DMS114 treated with DMSO at 0.1 percent for 48 hours (cell line): ENCODE data around the gene TLE6.
"Not testable (repeated sequence)": the region's sequence is repeated elsewhere in the genome, so short reads cannot be mapped to it uniquely, and the experiment has no call there.

ENCODE experiments used
- DNase-seq: peaks from one replicate; lab custom pipeline; 2025; ENCODE audit not compliant: unreplicated experiment; lab: John Stamatoyannopoulos, UW

TLE6 gene

GRCh38 chr19:3027292-3027691 is 49.9 kb downstream of the TLE6 start:
- no peak for DNase-seq

DNA sequence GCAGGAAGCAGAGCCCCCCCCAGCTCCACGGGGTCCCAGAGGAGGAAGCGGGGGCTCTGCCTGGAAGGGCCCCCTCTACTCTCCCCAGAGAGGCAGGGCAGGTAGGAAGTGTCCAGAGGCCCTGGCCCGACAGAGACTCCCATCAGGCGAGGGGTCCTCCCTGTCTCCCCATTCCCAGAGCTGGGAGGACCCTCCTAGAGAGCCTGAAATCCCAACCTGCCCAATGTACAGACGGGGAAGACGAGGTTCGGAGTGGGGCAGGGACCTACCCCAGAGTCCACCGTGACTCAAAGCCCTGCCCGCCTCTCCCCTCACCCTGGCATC is 50.6 kb downstream of the TLE6 start:
- no peak for DNase-seq

DNA sequence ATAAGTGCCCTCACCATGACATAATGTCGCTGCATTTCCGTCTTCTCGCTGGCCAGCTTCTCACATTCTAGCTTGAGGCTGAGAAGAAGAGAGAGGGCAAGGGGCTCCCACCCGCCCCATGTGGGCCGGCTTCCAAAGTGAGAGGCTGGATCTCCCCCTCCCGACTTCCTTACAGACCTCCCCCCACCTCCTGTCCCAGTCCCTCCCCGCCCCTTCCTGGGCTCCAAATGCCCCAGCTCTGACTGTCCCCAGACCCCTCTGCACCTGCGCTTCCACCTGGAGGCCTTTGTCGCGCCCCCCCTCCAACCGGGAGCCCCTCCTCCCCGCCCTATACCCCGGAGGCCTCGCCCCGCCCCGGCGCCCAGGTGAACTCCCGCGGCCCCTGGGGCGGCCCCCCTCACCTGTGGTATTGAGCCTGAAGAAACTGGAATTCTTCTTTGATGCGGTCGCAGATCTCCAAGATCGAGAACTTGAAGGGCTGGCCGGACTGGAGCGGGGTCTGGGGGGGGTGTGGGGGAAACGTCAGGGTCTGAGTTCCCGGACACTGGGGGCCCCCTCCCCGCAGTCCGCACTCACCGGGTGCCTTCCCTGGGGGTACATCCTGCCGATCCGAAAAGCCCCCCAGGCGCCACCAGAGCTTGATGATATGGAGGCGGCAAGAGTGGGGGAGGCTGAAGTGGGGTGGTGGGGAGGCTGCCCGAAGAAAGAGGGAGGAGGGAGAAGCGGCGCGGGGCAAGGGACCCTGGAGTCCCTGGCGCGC is 51.1 kb downstream of the TLE6 start:
- DNase-seq = no peak

- no peak for DNase-seq
Measured at GRCh38 chr19:3029065-3029923, 51.9 kb downstream of the TLE6 start, which contains the start of gene TLE2. Gene TLE2, minus strand, starts transcription at chr19:3029280. Its CDS starts 376 bp downstream, at chr19:3028904.

DNA sequence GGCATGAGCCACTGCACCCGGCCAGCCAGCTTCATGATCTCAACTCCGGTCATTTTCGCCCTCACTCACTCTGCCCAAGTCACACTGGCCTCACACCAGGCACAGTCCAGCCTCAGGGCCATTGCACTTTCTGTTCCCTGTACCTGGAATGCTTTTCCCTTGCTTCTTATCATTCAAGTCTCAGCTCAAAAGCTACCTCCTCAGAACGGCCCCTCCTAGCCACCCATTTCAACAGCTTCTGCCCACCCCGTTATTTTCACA is 54.2 kb downstream of the TLE6 start:
- no peak for DNase-seq

DNA sequence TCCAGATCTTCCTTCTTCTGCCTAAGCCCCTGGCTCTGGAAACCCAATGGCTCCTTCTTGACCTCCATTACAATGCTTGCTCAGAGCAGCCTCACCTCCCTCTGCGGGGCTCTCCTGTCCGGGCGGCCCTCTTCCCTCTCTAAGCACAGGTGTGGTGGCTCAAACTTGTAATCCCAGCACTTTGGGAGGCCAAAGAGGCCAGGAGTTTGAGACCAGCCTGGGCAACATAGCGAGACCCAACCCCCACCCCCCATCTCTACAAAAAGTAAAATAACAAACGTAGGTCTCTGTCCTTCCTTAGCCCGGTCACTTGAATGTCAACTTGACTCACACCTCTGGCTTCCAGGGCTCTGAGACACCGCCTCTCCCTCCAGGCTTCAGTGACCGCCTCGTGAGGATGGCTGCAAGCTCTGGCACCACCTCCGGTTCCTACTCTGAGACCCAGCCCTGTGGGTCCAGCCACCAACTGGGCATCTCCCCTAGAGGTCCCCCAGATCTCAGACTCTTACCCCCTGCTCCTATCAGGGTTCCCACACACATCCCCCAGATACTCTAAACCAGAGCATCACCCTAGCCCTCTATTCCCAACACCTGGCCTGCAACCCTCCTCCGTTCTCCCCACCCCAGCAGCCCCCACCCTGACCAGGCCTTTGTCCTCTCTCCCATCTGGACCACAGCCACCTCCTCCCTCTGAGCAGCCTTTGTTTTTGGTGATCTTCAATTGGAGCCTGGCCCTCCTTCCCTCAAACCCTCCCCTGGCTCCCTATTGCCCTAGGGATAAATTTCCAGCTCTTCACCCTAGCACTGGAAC is 56.4 kb downstream of the TLE6 start:
- no peak for DNase-seq

GRCh38 chr19:3034406-3034655 is 57.0 kb downstream of the TLE6 start:
- no peak for DNase-seq

- no peak for DNase-seq
Measured at GRCh38 chr19:3034656-3035541, 57.5 kb downstream of the TLE6 start.

DNA sequence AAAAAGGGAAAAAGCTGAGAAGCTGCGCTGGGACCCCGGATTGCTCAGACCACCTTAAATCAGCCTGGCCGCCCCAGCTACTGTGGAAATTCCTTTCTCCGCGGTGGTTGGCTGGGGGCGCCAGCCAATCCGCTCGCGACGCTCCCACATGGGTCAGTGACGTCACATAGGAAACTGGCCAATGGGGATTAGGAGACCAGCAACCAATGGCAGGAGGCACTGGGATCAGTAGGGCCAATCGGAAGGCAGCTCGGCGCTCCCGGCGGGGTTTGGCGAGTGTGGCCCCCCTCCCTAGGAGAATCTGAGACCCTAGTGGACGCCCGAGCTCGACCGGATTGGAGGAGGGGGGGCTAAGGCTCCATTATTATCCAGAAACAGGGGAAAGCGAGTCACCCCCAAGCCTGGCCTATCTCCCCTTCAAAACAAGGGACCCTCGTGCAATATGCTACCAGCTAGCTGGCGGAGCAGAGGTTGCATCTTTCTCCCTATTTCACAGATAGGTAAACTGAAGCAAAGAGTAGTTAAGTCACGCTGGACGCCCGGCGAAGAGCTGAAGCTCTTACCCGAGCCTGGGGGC is 58.3 kb downstream of the TLE6 start:
- DNase-seq = peak; percentile 89

DNA sequence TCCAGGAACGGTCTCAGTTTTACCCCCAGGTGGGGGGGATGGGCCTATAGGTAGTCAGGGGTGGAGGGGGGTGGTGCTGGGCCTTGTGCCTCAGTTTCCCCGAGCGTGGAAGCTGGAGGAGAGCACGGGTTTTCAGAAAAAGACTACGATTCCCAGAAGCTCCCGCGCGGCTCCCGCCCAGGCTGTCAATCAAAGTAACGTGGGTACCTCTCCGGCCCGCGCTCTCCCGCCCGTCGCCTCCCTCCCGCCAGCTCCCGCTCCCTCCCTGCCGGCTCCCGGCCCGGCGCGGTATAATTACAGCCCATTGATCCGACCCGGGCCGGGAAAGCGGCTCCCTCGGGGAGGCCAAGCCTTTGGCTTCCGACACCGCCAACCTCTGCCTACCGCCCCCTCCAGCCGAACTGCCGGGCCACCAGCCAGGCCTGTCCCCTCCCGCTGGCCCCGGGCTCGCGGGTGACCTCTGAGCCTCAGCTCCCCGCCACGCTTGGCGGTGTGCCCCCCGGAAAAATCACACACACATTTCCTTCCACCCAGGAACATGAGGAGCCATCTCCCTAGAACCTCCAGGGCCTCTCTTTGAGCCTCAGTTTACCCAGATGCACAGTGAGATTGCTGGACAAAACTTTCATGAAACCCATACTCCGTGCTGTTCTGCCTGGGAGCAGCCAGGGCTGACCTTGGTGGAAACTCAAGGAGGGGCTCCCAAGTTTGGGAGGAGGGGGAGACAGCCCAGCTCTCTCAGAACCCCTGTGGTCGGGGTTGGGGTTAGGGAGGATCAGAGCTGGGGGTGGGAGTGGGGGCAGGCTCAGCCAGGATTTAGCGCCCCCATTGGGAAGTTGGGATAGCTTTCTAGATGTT is 59.0 kb downstream of the TLE6 start:
- DNase-seq = peak; percentile 76

DNA sequence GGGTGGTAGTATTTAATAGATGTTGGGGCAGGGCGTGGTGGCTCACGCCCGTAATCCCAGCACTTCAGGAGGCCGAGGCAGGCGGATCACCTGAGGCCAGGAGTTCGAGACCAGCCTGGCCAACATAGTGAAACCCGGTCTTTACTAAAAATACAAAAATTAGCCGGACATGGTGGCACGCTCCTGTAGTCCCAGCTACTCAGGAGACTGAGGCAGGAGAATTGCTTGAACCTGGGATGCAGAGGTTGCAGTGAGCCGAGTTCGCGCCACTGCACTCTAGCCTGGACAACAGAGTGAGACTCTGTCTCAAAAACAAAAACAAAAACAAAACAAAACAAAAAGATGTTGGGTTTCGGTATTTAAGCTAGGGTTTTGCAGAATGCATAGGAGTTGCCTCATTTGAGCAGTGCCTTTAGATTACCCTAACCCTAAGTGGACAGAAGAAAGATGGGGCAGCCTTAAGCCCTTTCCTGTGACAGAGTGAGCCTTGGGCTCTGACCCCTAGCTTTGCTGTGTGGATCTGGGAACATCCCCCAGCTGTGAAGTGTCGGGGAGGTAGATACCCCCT is 59.7 kb downstream of the TLE6 start:
- not testable (repeated sequence) for DNase-seq

GRCh38 chr19:3038214-3038613 is 60.9 kb downstream of the TLE6 start:
- DNase-seq = no peak

- no peak for DNase-seq
Measured at GRCh38 chr19:3039125-3039524, 61.8 kb downstream of the TLE6 start.

DNA sequence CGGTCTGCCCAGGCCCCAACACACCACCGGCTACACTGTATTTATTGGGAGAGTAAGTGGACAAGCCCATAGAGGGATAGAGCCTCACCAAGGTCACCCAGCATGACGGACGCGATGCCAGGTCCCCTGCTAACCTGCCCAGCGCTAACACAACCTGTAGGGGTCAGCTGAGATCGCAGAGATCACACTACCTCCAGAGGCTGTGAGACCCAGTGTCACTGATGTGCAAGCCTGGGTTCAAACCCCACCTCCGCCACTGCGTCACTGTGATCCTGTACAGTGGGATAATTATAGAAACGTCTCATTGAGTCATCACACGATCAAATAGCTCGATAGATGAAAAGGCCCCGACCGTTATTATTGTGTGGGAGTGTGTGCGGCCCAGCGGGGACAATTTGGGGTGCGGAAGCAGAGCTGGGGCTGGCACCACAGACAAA is 62.3 kb downstream of the TLE6 start:
- no peak for DNase-seq

GRCh38 chr19:3041327-3041726 is 64.0 kb downstream of the TLE6 start:
- DNase-seq = no peak

GRCh38 chr19:3041761-3042620 is 64.6 kb downstream of the TLE6 start:
- no peak for DNase-seq

GRCh38 chr19:3042621-3043267 is 65.4 kb downstream of the TLE6 start:
- no peak for DNase-seq
